22Rv1 (cell line): ENCODE results near the gene NFX1.
"Not testable (repeated sequence)": the region's sequence is repeated elsewhere in the genome, so short reads cannot be mapped to it uniquely, and the experiment has no call there.

Experiments used
- CTCF ChIP-seq: fragments of 450-650 bp; IDR thresholded peaks from 2 replicates; pipeline ENCODE4 v1.5.1; 2017; ENCODE audit warnings: mild to moderate bottlenecking
- ZFX ChIP-seq: fragments of 450-650 bp; IDR thresholded peaks from 2 replicates; pipeline ENCODE4 v1.6.1; 2017; ENCODE audit warnings: antibody characterized with exemption, borderline replicate concordance

- TF ChIP-seq CTCF, ZFX: not testable (repeated sequence)
These were observed 92.1 kb downstream of the NFX1 start for GRCh38 chr9:33382397-33382796.
